HEK293 (cell line): ENCODE results near the gene HOXB8.

Experiments
- REPIN1 ChIP-seq: fragments of 450-650 bp; formaldehyde crosslinking; IDR thresholded peaks from 2 replicates; pipeline ENCODE4 v1.5.1; 2017; ENCODE audit warnings: missing biosample characterization, missing genetic modification characterization, low read depth
- ZBTB21 ChIP-seq: fragments of 450-650 bp; formaldehyde crosslinking; IDR thresholded peaks from 2 replicates; pipeline ENCODE4 v1.5.1; 2017; ENCODE audit warnings: missing biosample characterization, missing genetic modification characterization
- ZFP41 ChIP-seq: fragments of 450-650 bp; formaldehyde crosslinking; IDR thresholded peaks from 2 replicates; pipeline ENCODE4 v1.5.1; 2016; ENCODE audit warnings: missing biosample characterization, missing genetic modification characterization, borderline replicate concordance
- ZNF223 ChIP-seq: fragments of 450-650 bp; formaldehyde crosslinking; IDR thresholded peaks from 2 replicates; pipeline ENCODE4 v1.5.1; 2016; ENCODE audit warnings: missing biosample characterization, missing genetic modification characterization
- ZNF292 ChIP-seq: fragments of 450-650 bp; formaldehyde crosslinking; IDR thresholded peaks from 2 replicates; pipeline ENCODE4 v1.5.1; 2016; ENCODE audit warnings: low read depth, missing biosample characterization, missing genetic modification characterization, borderline replicate concordance
- ZNF404 ChIP-seq: fragments of 450-650 bp; formaldehyde crosslinking; IDR thresholded peaks from 2 replicates; pipeline ENCODE4 v1.5.1; 2017; ENCODE audit warnings: missing biosample characterization, missing genetic modification characterization
- ZNF529 ChIP-seq: fragments of 450-650 bp; formaldehyde crosslinking; IDR thresholded peaks from 2 replicates; pipeline ENCODE4 v1.5.1; 2017; ENCODE audit warnings: missing genetic modification characterization, missing biosample characterization; ENCODE audit not compliant: insufficient replicate concordance
- ZNF544 ChIP-seq: fragments of 450-650 bp; formaldehyde crosslinking; IDR thresholded peaks from 2 replicates; pipeline ENCODE4 v1.5.0; 2017; ENCODE audit warnings: missing biosample characterization, missing genetic modification characterization
- ZNF621 ChIP-seq: fragments of 450-650 bp; formaldehyde crosslinking; IDR thresholded peaks from 2 replicates; pipeline ENCODE4 v1.5.1; 2017; ENCODE audit warnings: missing biosample characterization, missing genetic modification characterization
- ZNF623 ChIP-seq: fragments of 450-650 bp; formaldehyde crosslinking; IDR thresholded peaks from 2 replicates; pipeline ENCODE4 v1.5.1; 2016; ENCODE audit warnings: missing biosample characterization, missing genetic modification characterization
- ZNF626 ChIP-seq: fragments of 450-650 bp; sonication (Bioruptor Pico); formaldehyde crosslinking; IDR thresholded peaks from 2 replicates; pipeline ENCODE4 v1.5.1; 2018; ENCODE audit warnings: missing biosample characterization, missing genetic modification characterization, inconsistent platforms
- ZNF707 ChIP-seq: fragments of 450-650 bp; formaldehyde crosslinking; IDR thresholded peaks from 2 replicates; pipeline ENCODE4 v1.5.1; 2016; ENCODE audit warnings: missing biosample characterization, missing genetic modification characterization
- ZNF76 ChIP-seq: fragments of 450-650 bp; formaldehyde crosslinking; IDR thresholded peaks from 2 replicates; pipeline ENCODE4; 2016; ENCODE audit warnings: low read depth, missing biosample characterization, missing genetic modification characterization, borderline replicate concordance
- ZNF837 ChIP-seq: fragments of 450-650 bp; formaldehyde crosslinking; IDR thresholded peaks from 2 replicates; pipeline ENCODE4 v1.5.1; 2016; ENCODE audit warnings: missing biosample characterization, missing genetic modification characterization
- ZXDB ChIP-seq: fragments of 450-650 bp; formaldehyde crosslinking; IDR thresholded peaks from 2 replicates; pipeline ENCODE4 v1.5.1; 2016; ENCODE audit warnings: missing biosample characterization, missing genetic modification characterization
- TF ChIP-seq, protein P1 (sequence below): fragments of 450-650 bp; formaldehyde crosslinking; IDR thresholded peaks from 2 replicates; pipeline ENCODE4 v1.5.1; 2016; ENCODE audit warnings: missing biosample characterization, missing genetic modification characterization
- TF ChIP-seq, protein P2 (sequence below): fragments of 450-650 bp; formaldehyde crosslinking; IDR thresholded peaks from 2 replicates; pipeline ENCODE4 v1.5.1; 2016; ENCODE audit warnings: missing biosample characterization, missing genetic modification characterization
- TF ChIP-seq, protein P3 (sequence below): fragments of 450-650 bp; formaldehyde crosslinking; IDR thresholded peaks from 2 replicates; pipeline ENCODE4 v1.5.1; 2016; ENCODE audit warnings: missing biosample characterization, missing genetic modification characterization, low read depth
- TF ChIP-seq, protein P4 (sequence below): fragments of 450-650 bp; formaldehyde crosslinking; IDR thresholded peaks from 2 replicates; pipeline ENCODE4 v1.5.1; 2017; ENCODE audit warnings: missing biosample characterization, missing genetic modification characterization
- TF ChIP-seq, protein P5 (sequence below): fragments of 450-650 bp; formaldehyde crosslinking; IDR thresholded peaks from 2 replicates; pipeline ENCODE4 v1.5.1; 2017; ENCODE audit warnings: missing biosample characterization, mild to moderate bottlenecking, missing genetic modification characterization, moderate library complexity
- TF ChIP-seq, protein P6 (sequence below): fragments of 450-650 bp; formaldehyde crosslinking; IDR thresholded peaks from 2 replicates; pipeline ENCODE4 v1.5.0; 2017; ENCODE audit warnings: missing biosample characterization, missing genetic modification characterization, borderline replicate concordance
- TF ChIP-seq, protein P7 (sequence below): fragments of 450-650 bp; formaldehyde crosslinking; IDR thresholded peaks from 2 replicates; pipeline ENCODE4 v1.5.1; 2016; ENCODE audit warnings: missing biosample characterization, missing genetic modification characterization

Gene HOXB8

DNA sequence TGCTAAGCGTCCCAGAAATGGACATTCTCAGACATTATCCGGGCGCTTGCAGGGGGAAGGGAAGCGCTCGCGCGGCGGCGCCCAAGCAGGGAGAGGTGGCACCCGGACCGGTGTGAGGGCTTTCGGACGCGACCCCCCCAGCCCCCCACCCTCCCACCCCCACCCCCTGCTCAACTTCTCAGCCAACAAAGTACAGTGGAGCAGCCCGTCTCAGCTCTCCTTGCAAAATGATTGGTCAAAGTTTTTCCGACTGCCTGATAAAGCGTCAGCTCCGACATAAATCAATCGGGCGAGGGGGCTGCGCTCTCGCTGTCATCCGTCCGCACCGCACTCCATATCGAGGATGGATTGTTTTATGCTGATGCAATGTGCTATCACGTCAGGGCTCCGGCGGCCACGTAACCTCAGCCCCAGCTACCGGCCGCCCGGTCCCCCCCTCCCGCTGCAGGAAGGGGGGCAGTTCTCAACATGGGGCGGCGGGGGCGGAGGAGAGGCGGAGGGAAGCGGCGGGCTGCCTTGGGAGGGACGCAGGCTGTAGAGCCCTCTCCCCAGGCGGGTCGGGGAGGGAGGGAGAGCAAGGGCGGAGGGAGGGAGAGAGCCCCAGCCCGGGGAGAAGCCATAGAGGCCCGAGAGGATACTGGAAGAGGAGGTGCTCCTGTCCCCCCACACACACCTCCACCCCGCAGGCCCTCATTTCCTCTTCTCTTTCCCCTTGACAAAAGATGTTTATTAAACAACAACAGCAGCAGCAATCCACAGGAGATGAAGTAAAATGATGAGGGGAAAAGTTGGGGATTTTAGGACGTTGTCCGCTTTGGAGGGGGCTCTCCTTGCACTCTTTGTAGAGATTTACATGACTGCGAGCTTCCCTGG lies 11.4 kb upstream of the HOXB8 start, which contains the start of gene HOXB9 (continued):
- TF ChIP-seq ZNF626 (tag by site-specific recombination), result no peak
- TF ChIP-seq ZNF623 (tag by site-specific recombination), result no peak
- TF ChIP-seq ZNF404, result no peak
- no peak for TF ChIP-seq REPIN1 (tag by site-specific recombination)
- peak; percentile 99 for TF ChIP-seq ZBTB21
- no peak for TF ChIP-seq ZFP41 (tag by site-specific recombination)
- TF ChIP-seq, protein P1, sequence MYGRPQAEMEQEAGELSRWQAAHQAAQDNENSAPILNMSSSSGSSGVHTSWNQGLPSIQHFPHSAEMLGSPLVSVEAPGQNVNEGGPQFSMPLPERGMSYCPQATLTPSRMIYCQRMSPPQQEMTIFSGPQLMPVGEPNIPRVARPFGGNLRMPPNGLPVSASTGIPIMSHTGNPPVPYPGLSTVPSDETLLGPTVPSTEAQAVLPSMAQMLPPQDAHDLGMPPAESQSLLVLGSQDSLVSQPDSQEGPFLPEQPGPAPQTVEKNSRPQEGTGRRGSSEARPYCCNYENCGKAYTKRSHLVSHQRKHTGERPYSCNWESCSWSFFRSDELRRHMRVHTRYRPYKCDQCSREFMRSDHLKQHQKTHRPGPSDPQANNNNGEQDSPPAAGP (tag by site-specific recombination), result peak; percentile 96
- TF ChIP-seq, protein P2, sequence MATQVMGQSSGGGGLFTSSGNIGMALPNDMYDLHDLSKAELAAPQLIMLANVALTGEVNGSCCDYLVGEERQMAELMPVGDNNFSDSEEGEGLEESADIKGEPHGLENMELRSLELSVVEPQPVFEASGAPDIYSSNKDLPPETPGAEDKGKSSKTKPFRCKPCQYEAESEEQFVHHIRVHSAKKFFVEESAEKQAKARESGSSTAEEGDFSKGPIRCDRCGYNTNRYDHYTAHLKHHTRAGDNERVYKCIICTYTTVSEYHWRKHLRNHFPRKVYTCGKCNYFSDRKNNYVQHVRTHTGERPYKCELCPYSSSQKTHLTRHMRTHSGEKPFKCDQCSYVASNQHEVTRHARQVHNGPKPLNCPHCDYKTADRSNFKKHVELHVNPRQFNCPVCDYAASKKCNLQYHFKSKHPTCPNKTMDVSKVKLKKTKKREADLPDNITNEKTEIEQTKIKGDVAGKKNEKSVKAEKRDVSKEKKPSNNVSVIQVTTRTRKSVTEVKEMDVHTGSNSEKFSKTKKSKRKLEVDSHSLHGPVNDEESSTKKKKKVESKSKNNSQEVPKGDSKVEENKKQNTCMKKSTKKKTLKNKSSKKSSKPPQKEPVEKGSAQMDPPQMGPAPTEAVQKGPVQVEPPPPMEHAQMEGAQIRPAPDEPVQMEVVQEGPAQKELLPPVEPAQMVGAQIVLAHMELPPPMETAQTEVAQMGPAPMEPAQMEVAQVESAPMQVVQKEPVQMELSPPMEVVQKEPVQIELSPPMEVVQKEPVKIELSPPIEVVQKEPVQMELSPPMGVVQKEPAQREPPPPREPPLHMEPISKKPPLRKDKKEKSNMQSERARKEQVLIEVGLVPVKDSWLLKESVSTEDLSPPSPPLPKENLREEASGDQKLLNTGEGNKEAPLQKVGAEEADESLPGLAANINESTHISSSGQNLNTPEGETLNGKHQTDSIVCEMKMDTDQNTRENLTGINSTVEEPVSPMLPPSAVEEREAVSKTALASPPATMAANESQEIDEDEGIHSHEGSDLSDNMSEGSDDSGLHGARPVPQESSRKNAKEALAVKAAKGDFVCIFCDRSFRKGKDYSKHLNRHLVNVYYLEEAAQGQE (tag by site-specific recombination), result no peak
- TF ChIP-seq ZNF76, result peak; percentile 68
- TF ChIP-seq, protein P3, sequence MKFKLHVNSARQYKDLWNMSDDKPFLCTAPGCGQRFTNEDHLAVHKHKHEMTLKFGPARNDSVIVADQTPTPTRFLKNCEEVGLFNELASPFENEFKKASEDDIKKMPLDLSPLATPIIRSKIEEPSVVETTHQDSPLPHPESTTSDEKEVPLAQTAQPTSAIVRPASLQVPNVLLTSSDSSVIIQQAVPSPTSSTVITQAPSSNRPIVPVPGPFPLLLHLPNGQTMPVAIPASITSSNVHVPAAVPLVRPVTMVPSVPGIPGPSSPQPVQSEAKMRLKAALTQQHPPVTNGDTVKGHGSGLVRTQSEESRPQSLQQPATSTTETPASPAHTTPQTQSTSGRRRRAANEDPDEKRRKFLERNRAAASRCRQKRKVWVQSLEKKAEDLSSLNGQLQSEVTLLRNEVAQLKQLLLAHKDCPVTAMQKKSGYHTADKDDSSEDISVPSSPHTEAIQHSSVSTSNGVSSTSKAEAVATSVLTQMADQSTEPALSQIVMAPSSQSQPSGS (tag by site-specific recombination), result peak; percentile 95
- TF ChIP-seq, protein P4, sequence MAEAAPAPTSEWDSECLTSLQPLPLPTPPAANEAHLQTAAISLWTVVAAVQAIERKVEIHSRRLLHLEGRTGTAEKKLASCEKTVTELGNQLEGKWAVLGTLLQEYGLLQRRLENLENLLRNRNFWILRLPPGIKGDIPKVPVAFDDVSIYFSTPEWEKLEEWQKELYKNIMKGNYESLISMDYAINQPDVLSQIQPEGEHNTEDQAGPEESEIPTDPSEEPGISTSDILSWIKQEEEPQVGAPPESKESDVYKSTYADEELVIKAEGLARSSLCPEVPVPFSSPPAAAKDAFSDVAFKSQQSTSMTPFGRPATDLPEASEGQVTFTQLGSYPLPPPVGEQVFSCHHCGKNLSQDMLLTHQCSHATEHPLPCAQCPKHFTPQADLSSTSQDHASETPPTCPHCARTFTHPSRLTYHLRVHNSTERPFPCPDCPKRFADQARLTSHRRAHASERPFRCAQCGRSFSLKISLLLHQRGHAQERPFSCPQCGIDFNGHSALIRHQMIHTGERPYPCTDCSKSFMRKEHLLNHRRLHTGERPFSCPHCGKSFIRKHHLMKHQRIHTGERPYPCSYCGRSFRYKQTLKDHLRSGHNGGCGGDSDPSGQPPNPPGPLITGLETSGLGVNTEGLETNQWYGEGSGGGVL (tag by site-specific recombination), result peak; percentile 100
- TF ChIP-seq ZNF292 (tag by site-specific recombination), result no peak
- TF ChIP-seq, protein P5, sequence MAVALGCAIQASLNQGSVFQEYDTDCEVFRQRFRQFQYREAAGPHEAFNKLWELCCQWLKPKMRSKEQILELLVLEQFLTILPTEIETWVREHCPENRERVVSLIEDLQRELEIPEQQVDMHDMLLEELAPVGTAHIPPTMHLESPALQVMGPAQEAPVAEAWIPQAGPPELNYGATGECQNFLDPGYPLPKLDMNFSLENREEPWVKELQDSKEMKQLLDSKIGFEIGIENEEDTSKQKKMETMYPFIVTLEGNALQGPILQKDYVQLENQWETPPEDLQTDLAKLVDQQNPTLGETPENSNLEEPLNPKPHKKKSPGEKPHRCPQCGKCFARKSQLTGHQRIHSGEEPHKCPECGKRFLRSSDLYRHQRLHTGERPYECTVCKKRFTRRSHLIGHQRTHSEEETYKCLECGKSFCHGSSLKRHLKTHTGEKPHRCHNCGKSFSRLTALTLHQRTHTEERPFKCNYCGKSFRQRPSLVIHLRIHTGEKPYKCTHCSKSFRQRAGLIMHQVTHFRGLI, result peak; percentile 19; the same call in 1 of the 2 replicates
- TF ChIP-seq, protein P6, sequence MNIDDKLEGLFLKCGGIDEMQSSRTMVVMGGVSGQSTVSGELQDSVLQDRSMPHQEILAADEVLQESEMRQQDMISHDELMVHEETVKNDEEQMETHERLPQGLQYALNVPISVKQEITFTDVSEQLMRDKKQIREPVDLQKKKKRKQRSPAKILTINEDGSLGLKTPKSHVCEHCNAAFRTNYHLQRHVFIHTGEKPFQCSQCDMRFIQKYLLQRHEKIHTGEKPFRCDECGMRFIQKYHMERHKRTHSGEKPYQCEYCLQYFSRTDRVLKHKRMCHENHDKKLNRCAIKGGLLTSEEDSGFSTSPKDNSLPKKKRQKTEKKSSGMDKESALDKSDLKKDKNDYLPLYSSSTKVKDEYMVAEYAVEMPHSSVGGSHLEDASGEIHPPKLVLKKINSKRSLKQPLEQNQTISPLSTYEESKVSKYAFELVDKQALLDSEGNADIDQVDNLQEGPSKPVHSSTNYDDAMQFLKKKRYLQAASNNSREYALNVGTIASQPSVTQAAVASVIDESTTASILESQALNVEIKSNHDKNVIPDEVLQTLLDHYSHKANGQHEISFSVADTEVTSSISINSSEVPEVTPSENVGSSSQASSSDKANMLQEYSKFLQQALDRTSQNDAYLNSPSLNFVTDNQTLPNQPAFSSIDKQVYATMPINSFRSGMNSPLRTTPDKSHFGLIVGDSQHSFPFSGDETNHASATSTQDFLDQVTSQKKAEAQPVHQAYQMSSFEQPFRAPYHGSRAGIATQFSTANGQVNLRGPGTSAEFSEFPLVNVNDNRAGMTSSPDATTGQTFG (tag by site-specific recombination), result no peak
- no peak for TF ChIP-seq ZNF837 (tag by site-specific recombination)
- no peak for TF ChIP-seq ZNF707
- no peak for TF ChIP-seq ZNF223 (tag by site-specific recombination)
- TF ChIP-seq ZNF529 (tag by site-specific recombination), result no peak
- TF ChIP-seq, protein P7, sequence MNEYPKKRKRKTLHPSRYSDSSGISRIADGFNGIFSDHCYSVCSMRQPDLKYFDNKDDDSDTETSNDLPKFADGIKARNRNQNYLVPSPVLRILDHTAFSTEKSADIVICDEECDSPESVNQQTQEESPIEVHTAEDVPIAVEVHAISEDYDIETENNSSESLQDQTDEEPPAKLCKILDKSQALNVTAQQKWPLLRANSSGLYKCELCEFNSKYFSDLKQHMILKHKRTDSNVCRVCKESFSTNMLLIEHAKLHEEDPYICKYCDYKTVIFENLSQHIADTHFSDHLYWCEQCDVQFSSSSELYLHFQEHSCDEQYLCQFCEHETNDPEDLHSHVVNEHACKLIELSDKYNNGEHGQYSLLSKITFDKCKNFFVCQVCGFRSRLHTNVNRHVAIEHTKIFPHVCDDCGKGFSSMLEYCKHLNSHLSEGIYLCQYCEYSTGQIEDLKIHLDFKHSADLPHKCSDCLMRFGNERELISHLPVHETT (tag by site-specific recombination), result peak; percentile 79; the same call in 1 of the 2 replicates
- no peak for TF ChIP-seq ZNF544 (tag by site-specific recombination)
- TF ChIP-seq ZXDB (tag by site-specific recombination), result peak; percentile 95
- TF ChIP-seq ZNF621, result no peak
